A673 (cell line): Measurements from ENCODE around the gene ERMN. TPM values are rescaled to one million over a fixed set of nuclear protein-coding genes. Genes with fewer than 3 reads are reported as not detected.
"Not testable (repeated sequence)": the region's sequence is repeated elsewhere in the genome, so short reads cannot be mapped to it uniquely, and the experiment has no call there.

Source experiments
- BruUV-seq: library from RNA; stranded (reverse); fragments of 400-500 nt; replicated peaks from 2 replicates; lab custom pipeline; 2021; lab: Mats Ljungman, UMichigan
- CTCF ChIA-PET: fragments of 300-600 bp; sonication (Branson Sonifier 250); formaldehyde crosslinking; loops from one replicate; lab custom pipeline; 2022; ENCODE audit warnings: antibody characterized with exemption; lab: Charles Lee
- POLR2A ChIA-PET: fragments of 300-600 bp; sonication (Branson Sonifier 250); formaldehyde crosslinking; loops from one replicate; lab custom pipeline; 2022; ENCODE audit warnings: antibody characterized with exemption; ENCODE audit not compliant: low non-redundant PET; lab: Charles Lee
- DNase-seq: peaks from one replicate; pipeline ENCODE4 v3.0.0-alpha.2; 2015; ENCODE audit warnings: low spot score
- H3K27ac ChIP-seq: fragments of 200-600 bp; sonication (generic); 2 replicates; pipeline ENCODE4 v1.5.1; 2016; ENCODE audit warnings: mixed run types, low read depth, mild to moderate bottlenecking, mixed read lengths, antibody characterized with exemption, low read length; ENCODE audit not compliant: poor library complexity, severe bottlenecking
- H3K27me3 ChIP-seq: fragments of 200-600 bp; sonication (generic); replicated peaks from 2 replicates; pipeline ENCODE4 v1.6.1; 2017; ENCODE audit warnings: mixed run types, low read depth, mild to moderate bottlenecking, mixed read lengths, antibody characterized with exemption, low read length; ENCODE audit not compliant: insufficient read depth, poor library complexity
- H3K36me3 ChIP-seq: fragments of 200-600 bp; sonication (generic); 2 replicates; pipeline ENCODE4 v1.6.1; 2016; ENCODE audit warnings: mixed run types, mild to moderate bottlenecking, mixed read lengths, antibody characterized with exemption, low read length; ENCODE audit not compliant: insufficient read depth, poor library complexity, severe bottlenecking
- H3K4me1 ChIP-seq: fragments of 200-600 bp; sonication (generic); 2 replicates; pipeline ENCODE4 v1.6.1; 2017; ENCODE audit warnings: mixed run types, mild to moderate bottlenecking, mixed read lengths, antibody characterized with exemption, low read length; ENCODE audit not compliant: insufficient read depth, poor library complexity, severe bottlenecking
- H3K4me3 ChIP-seq: fragments of 200-600 bp; sonication (generic); 2 replicates; pipeline ENCODE4 v1.5.1; 2016; ENCODE audit warnings: low read depth, mixed run types, mild to moderate bottlenecking, mixed read lengths, low read length; ENCODE audit not compliant: poor library complexity, severe bottlenecking
- H3K9me3 ChIP-seq: fragments of 200-600 bp; sonication (generic); 2 replicates; pipeline ENCODE4 v1.6.1; 2016; ENCODE audit warnings: mixed run types, low read depth, mild to moderate bottlenecking, mixed read lengths, antibody characterized with exemption, low read length; ENCODE audit not compliant: poor library complexity, severe bottlenecking
- CTCF ChIP-seq: fragments of 300-800, 200-600 bp; sonication (generic); conservative IDR thresholded peaks from 2 replicates; pipeline ENCODE4 v1.5.1; 2017; ENCODE audit warnings: low read depth, mild to moderate bottlenecking, antibody characterized with exemption, low read length, moderate library complexity, mixed read lengths
- EZH2 ChIP-seq: fragments of 200-600 bp; sonication (generic); IDR thresholded peaks from 2 replicates; pipeline ENCODE4 v1.6.1; 2017; ENCODE audit warnings: borderline replicate concordance, low read depth, mild to moderate bottlenecking, mixed read lengths, antibody characterized with exemption, low read length; ENCODE audit not compliant: poor library complexity, severe bottlenecking
- intact Hi-C: fragments of 100-400 bp; cut with micrococcal nuclease; formaldehyde crosslinking; loops from one replicate; pipeline ENCODE4 v1.10.0; 2022; ENCODE audit not compliant: unreplicated experiment
- total RNA-seq: library from RNA; stranded (reverse); gene quantifications from 2 replicates; pipeline ENCODE4 v1.2.3, GENCODE V29; 2021

The ERMN gene
- total RNA-seq, 1 experiment from 2014 or later: not detected

- BruUV-seq: no TSS peak
- intact Hi-C loops: no loop called here
- TF ChIP-seq CTCF (no peak), EZH2 (no peak)
- H3K36me3 ChIP-seq: no peaks in the 10 kb centered on the region
- no peak overlapping the region for H3K27ac ChIP-seq
- H3K4me3 ChIP-seq: no peak overlapping the region
- H3K4me1 ChIP-seq: no peaks in the 10 kb centered on the region
- no peak for DNase-seq
- H3K27me3 ChIP-seq: no peaks in the 10 kb centered on the region
- H3K9me3 ChIP-seq: no peaks in the 10 kb centered on the region
- ChIA-PET POLR2A (no interaction called here), CTCF (interaction anchor here (0.5 to 0.7 kb wide), 2 partner anchors 10 to 1250 kb away, joined by 3 to 10 read pairs; no protein-coding TSS in a partner anchor)
Observed at GRCh38 chr2:157349949-157350515, 24.4 kb upstream of the ERMN start.

- Histone ChIP-seq H3K9me3 (no peaks in the 10 kb centered on the region), H3K27ac (no peak overlapping the region), H3K4me1 (no peaks in the 10 kb centered on the region), H3K4me3 (no peak overlapping the region), H3K36me3 (no peaks in the 10 kb centered on the region), H3K27me3 (no peaks in the 10 kb centered on the region)
- TF ChIP-seq EZH2 (no peak), CTCF (no peak)
- POLR2A ChIA-PET: no interaction called here
- no TSS peak for BruUV-seq
- CTCF ChIA-PET: no interaction called here
- intact Hi-C loops: no loop called here
- no peak for DNase-seq
Observed at GRCh38 chr2:157348291-157348921, 22.8 kb upstream of the ERMN start.

- ChIA-PET POLR2A (no interaction called here), CTCF (no interaction called here)
- Histone ChIP-seq H3K27me3 (no peaks in the 10 kb centered on the region), H3K9me3 (no peaks in the 10 kb centered on the region), H3K36me3 (no peaks in the 10 kb centered on the region), H3K4me1 (no peaks in the 10 kb centered on the region), H3K27ac (no peak overlapping the region), H3K4me3 (no peak overlapping the region)
- TF ChIP-seq EZH2 (no peak), CTCF (no peak)
- no peak for DNase-seq
- BruUV-seq: no TSS peak
- intact Hi-C loops: no loop called here
Observed at GRCh38 chr2:157345647-157346389, 20.2 kb upstream of the ERMN start.

GRCh38 chr2:157341381-157341780 is 15.8 kb upstream of the ERMN start:
- H3K27ac ChIP-seq, BruUV-seq, CTCF ChIA-PET, H3K27me3 ChIP-seq, H3K9me3 ChIP-seq, intact Hi-C loops, H3K4me3 ChIP-seq, DNase-seq, H3K36me3 ChIP-seq, POLR2A ChIA-PET, H3K4me1 ChIP-seq: not testable (repeated sequence)
